IMR-90 (cell line): ENCODE data around the gene MALL. TPM values are rescaled to one million over a fixed set of nuclear protein-coding genes. Genes with fewer than 3 reads are reported as not detected.

ENCODE experiments used
- ATAC-seq: fragments of 200-7000 bp; cut with Tn5 transposase; 2 replicates; pipeline ENCODE4 v1.9.1; 2020; ENCODE audit warnings: low read depth, mild to moderate bottlenecking, moderate library complexity
- BruUV-seq: library from RNA; stranded (reverse); fragments of 400-500 nt; replicated peaks from 2 replicates; lab custom pipeline; 2021; lab: Mats Ljungman, UMichigan
- CTCF ChIA-PET: fragments of 300-600 bp; formaldehyde crosslinking; extraction: SDS; loops from one replicate; lab custom pipeline; 2021; ENCODE audit warnings: antibody characterized with exemption; lab: Yijun Ruan, JAX
- POLR2A ChIA-PET: fragments of 300-600 bp; sonication (Branson Sonifier 250); formaldehyde crosslinking; loops from one replicate; lab custom pipeline; 2022; ENCODE audit warnings: antibody characterized with exemption; ENCODE audit not compliant: unreplicated experiment; lab: Charles Lee
- DNase-seq: peaks from one replicate; pipeline ENCODE4 v3.0.0; 2013
- H2AFZ ChIP-seq: replicated peaks from 2 replicates; pipeline ENCODE3; 2013; ENCODE audit warnings: low read length, mild to moderate bottlenecking; ENCODE audit not compliant: poor library complexity
- H2AK5ac ChIP-seq: 2 replicates; pipeline ENCODE4 v1.6.1; 2013; ENCODE audit warnings: low read depth, low read length, inconsistent platforms
- H2AK9ac ChIP-seq: replicated peaks from 2 replicates; pipeline ENCODE3; 2013; ENCODE audit warnings: mild to moderate bottlenecking, low read depth, low read length, moderate library complexity; ENCODE audit not compliant: poor library complexity
- H2BK120ac ChIP-seq: 2 replicates; pipeline ENCODE4 v1.6.1; 2013; ENCODE audit warnings: low read depth, low read length, inconsistent platforms
- H2BK15ac ChIP-seq: 3 replicates; pipeline ENCODE4 v1.6.1; 2013; ENCODE audit warnings: low read depth, low read length, inconsistent platforms
- H2BK20ac ChIP-seq: 2 replicates; pipeline ENCODE4 v1.6.1; 2013; ENCODE audit warnings: low read depth, mild to moderate bottlenecking, inconsistent platforms, low read length, moderate library complexity
- H2BK5ac ChIP-seq: 2 replicates; pipeline ENCODE4 v1.6.1; 2013; ENCODE audit warnings: mild to moderate bottlenecking, low read depth, low read length, inconsistent platforms; ENCODE audit not compliant: poor library complexity, severe bottlenecking
- H3K14ac ChIP-seq: replicated peaks from 2 replicates; pipeline ENCODE4 v1.6.1; 2013; ENCODE audit warnings: low read depth, low read length, inconsistent platforms
- H3K18ac ChIP-seq: 2 replicates; pipeline ENCODE4 v1.6.1; 2013; ENCODE audit warnings: low read depth, low read length, control low read depth
- H3K23ac ChIP-seq: 2 replicates; pipeline ENCODE4 v1.6.1; 2013; ENCODE audit warnings: low read depth, low read length, inconsistent platforms
- H3K27ac ChIP-seq: 2 replicates; pipeline ENCODE4 v1.5.1; 2013; ENCODE audit warnings: mild to moderate bottlenecking, control low read depth, low read length; ENCODE audit not compliant: insufficient read depth
- H3K27me3 ChIP-seq: 2 replicates; pipeline ENCODE4 v1.6.1; 2013; ENCODE audit warnings: low read length; ENCODE audit not compliant: control insufficient read depth, insufficient read depth
- H3K36me3 ChIP-seq: 2 replicates; pipeline ENCODE4 v1.6.1; 2013; ENCODE audit warnings: low read length, mixed read lengths; ENCODE audit not compliant: control insufficient read depth, insufficient read depth
- H3K4ac ChIP-seq: 2 replicates; pipeline ENCODE4 v1.6.1; 2013; ENCODE audit warnings: low read depth, low read length, inconsistent platforms
- H3K4me1 ChIP-seq: 2 replicates; pipeline ENCODE4 v1.6.1; 2013; ENCODE audit warnings: low read length, mixed read lengths; ENCODE audit not compliant: control insufficient read depth, insufficient read depth
- H3K4me2 ChIP-seq: 2 replicates; pipeline ENCODE4 v1.6.1; 2013; ENCODE audit warnings: low read depth, mild to moderate bottlenecking, control low read depth, low read length, moderate library complexity
- H3K4me3 ChIP-seq: 2 replicates; pipeline ENCODE4 v1.5.1; 2013; ENCODE audit warnings: low read depth, mild to moderate bottlenecking, control low read depth, low read length, moderate library complexity; ENCODE audit not compliant: insufficient read depth
- H3K56ac ChIP-seq: 2 replicates; pipeline ENCODE4 v1.6.1; 2013; ENCODE audit warnings: low read length, inconsistent platforms; ENCODE audit not compliant: insufficient read depth; ENCODE audit errors: extremely low read depth
- H3K79me1 ChIP-seq, 2 experiments: 2 replicates each; pipeline ENCODE4 v1.6.1; 2013; ENCODE audit warnings: low read length in 2 of 2, inconsistent platforms in 1 of 2, low read depth in 1 of 2
- H3K9ac ChIP-seq: 2 replicates; pipeline ENCODE4 v1.6.1; 2013; ENCODE audit warnings: low read depth, low read length, control low read depth
- H3K9me1 ChIP-seq: 2 replicates; pipeline ENCODE4 v1.6.1; 2013; ENCODE audit warnings: low read length, inconsistent platforms; ENCODE audit not compliant: insufficient read depth
- H3K9me3 ChIP-seq: 2 replicates; pipeline ENCODE4 v1.6.1; 2013; ENCODE audit warnings: low read length; ENCODE audit not compliant: control insufficient read depth, insufficient read depth
- H4K20me1 ChIP-seq: 2 replicates; pipeline ENCODE4 v1.6.1; 2013; ENCODE audit warnings: low read length, inconsistent platforms; ENCODE audit not compliant: insufficient read depth
- H4K5ac ChIP-seq: 2 replicates; pipeline ENCODE4 v1.6.1; 2013; ENCODE audit warnings: mild to moderate bottlenecking, low read depth, low read length, control low read depth
- H4K8ac ChIP-seq, 2 experiments: 2 replicates each; pipeline ENCODE4 v1.6.1; 2013; ENCODE audit warnings: low read depth in 2 of 2, low read length in 2 of 2, control low read depth in 1 of 2, inconsistent platforms in 1 of 2
- H4K91ac ChIP-seq: 2 replicates; pipeline ENCODE4 v1.6.1; 2013; ENCODE audit warnings: low read depth, low read length, inconsistent platforms; ENCODE audit not compliant: insufficient read depth
- BHLHE40 ChIP-seq: fragments of 150-350 bp; IDR thresholded peaks from 2 replicates; pipeline ENCODE4 v1.6.1; 2016; ENCODE audit warnings: mild to moderate bottlenecking, low read depth, low read length
- CEBPB ChIP-seq: IDR thresholded peaks from 2 replicates; pipeline ENCODE4 v1.6.1; 2012; ENCODE audit warnings: low read depth, low read length, improper control_type of control experiment
- CHD1 ChIP-seq: IDR thresholded peaks from 2 replicates; pipeline ENCODE4 v1.6.1; 2012; ENCODE audit warnings: low read depth, low read length, improper control_type of control experiment
- CTCF ChIP-seq: conservative IDR thresholded peaks from 2 replicates; pipeline ENCODE4 v1.5.1; 2012; ENCODE audit warnings: mild to moderate bottlenecking, low read depth, low read length, improper control_type of control experiment
- ELK1 ChIP-seq: fragments of 150-350 bp; IDR thresholded peaks from 2 replicates; pipeline ENCODE4 v1.6.1; 2016; ENCODE audit warnings: low read depth, mild to moderate bottlenecking, low read length, moderate library complexity, borderline replicate concordance
- FOS ChIP-seq: fragments of 150-350 bp; IDR thresholded peaks from 2 replicates; pipeline ENCODE4 v1.6.1; 2016; ENCODE audit warnings: low read depth, low read length
- MAFK ChIP-seq: IDR thresholded peaks from 2 replicates; pipeline ENCODE4 v1.6.1; 2012; ENCODE audit warnings: low read depth, low read length, improper control_type of control experiment
- MAZ ChIP-seq: IDR thresholded peaks from 2 replicates; pipeline ENCODE4 v1.6.1; 2012; ENCODE audit warnings: low read depth, mild to moderate bottlenecking, low read length, improper control_type of control experiment, moderate library complexity, borderline replicate concordance
- MXI1 ChIP-seq: IDR thresholded peaks from 2 replicates; pipeline ENCODE4 v1.6.1; 2012; ENCODE audit warnings: low read depth, mild to moderate bottlenecking, low read length, moderate library complexity, borderline replicate concordance
- NFE2L2 ChIP-seq: fragments of 150-350 bp; IDR thresholded peaks from 2 replicates; pipeline ENCODE4 v1.6.1; 2016; ENCODE audit warnings: low read depth, mild to moderate bottlenecking, low read length
- POLR2A ChIP-seq: IDR thresholded peaks from 2 replicates; pipeline ENCODE4 v1.6.1; 2012; ENCODE audit warnings: mild to moderate bottlenecking, low read depth, low read length
- RAD21 ChIP-seq: IDR thresholded peaks from 2 replicates; pipeline ENCODE4 v1.6.1; 2012; ENCODE audit warnings: low read length, improper control_type of control experiment
- RCOR1 ChIP-seq: IDR thresholded peaks from 2 replicates; pipeline ENCODE4 v1.6.1; 2012; ENCODE audit warnings: mild to moderate bottlenecking, low read length, improper control_type of control experiment; ENCODE audit not compliant: insufficient replicate concordance
- RFX5 ChIP-seq: IDR thresholded peaks from 2 replicates; pipeline ENCODE4 v1.8.0; 2012; ENCODE audit warnings: low read depth, mild to moderate bottlenecking, low read length, moderate library complexity
- SMC3 ChIP-seq: fragments of 150-350 bp; IDR thresholded peaks from 2 replicates; pipeline ENCODE4 v1.6.1; 2016; ENCODE audit warnings: low read depth, mild to moderate bottlenecking, antibody characterized with exemption, low read length, moderate library complexity
- USF2 ChIP-seq: fragments of 150-350 bp; IDR thresholded peaks from 2 replicates; pipeline ENCODE4 v1.6.1; 2017; ENCODE audit warnings: mild to moderate bottlenecking, antibody characterized with exemption, low read length, low read depth
- WGBS, 2 experiments: methylation state at CpG; one replicate each; pipeline versions ENCODE4 v1.1.5 to v1.1.7; 2013; ENCODE audit warnings: missing lambda C conversion rate in 2 of 2; ENCODE audit not compliant: insufficient read length in 1 of 2; ENCODE audit errors: extremely low coverage in 2 of 2; 5-methylcytosine and 5-hydroxymethylcytosine counted together
- dilution Hi-C: fragments of 300-500 bp; cut with HindIII; formaldehyde crosslinking; loops from one replicate; pipeline ENCODE4 v1.14.3; 2018; ENCODE audit warnings: low sequenced_read_pairs; ENCODE audit not compliant: unreplicated experiment
- in situ Hi-C: fragments of 300-500 bp; cut with MboI; formaldehyde crosslinking; loops from 3 replicates; pipeline ENCODE4 v1.14.3; 2019; ENCODE audit warnings: low sequenced_read_pairs, inconsistent platforms, mixed read lengths
- intact Hi-C: fragments of 100-400 bp; cut with micrococcal nuclease; formaldehyde crosslinking; loops from 2 replicates; pipeline ENCODE4 v1.10.0; 2022
- polyA plus RNA-seq, 3 experiments: library from polyadenylated mRNA; depleted of rRNA; stranded (reverse); fragments of >200 nt; gene quantifications; 2 replicates each; pipeline ENCODE4 v1.2.3, GENCODE V29; 2012; ENCODE audit warnings: low replicate concordance in 1 of 3
- total RNA-seq: library from RNA; depleted of rRNA; stranded (reverse); fragments of >200 nt; gene quantifications from 2 replicates; pipeline ENCODE4 v1.2.3, GENCODE V29; 2012

The MALL gene
- total and polyA plus RNA-seq, 2 of the 4 experiments (the other 2 are of a cell fraction): 1.6 TPM

- Histone ChIP-seq H3K27me3 (no peaks in the 10 kb centered on the region), H2AFZ (no peak overlapping the region), H3K56ac (no peak overlapping the region), H2AK5ac (no peak overlapping the region), H3K4me1 (peaks cover 3% of the 10 kb centered on the region), H2BK5ac (no peak overlapping the region), H3K9me3 (no peaks in the 10 kb centered on the region), H3K9ac (no peak overlapping the region), H3K4me2 (no peak overlapping the region), H3K14ac (no peak overlapping the region), H4K20me1 (no peaks in the 10 kb centered on the region), H3K27ac (no peak overlapping the region), H3K79me1 (no peaks in the 10 kb centered on the region), H4K91ac (no peak overlapping the region), H4K5ac (no peak overlapping the region), H3K36me3 (no peaks in the 10 kb centered on the region), H3K4me3 (no peak overlapping the region), H3K23ac (no peak overlapping the region), H3K4ac (no peak overlapping the region), H2BK20ac (no peak overlapping the region), H2BK120ac (no peak overlapping the region), H3K18ac (no peak overlapping the region), H3K9me1 (peaks cover 3% of the 10 kb centered on the region), H2BK15ac (no peak overlapping the region), H2AK9ac (no peak overlapping the region), H4K8ac (no peak overlapping the region)
- TF ChIP-seq USF2 (no peak), CHD1 (no peak), BHLHE40 (no peak), RFX5 (no peak), MAFK (no peak), MXI1 (no peak), RAD21 (no peak), SMC3 (no peak), POLR2A (no peak), NFE2L2 (no peak), ELK1 (no peak), RCOR1 (no peak), FOS (no peak), CEBPB (no peak), CTCF (no peak), MAZ (no peak)
- no CpG with 5 or more reads among the region's 2 CpGs for WGBS, 2 experiments
- no TSS peak for BruUV-seq
- POLR2A ChIA-PET: no interaction called here
- DNase-seq (no peak), ATAC-seq (no peak)
- CTCF ChIA-PET: no interaction called here
- intact Hi-C loops (no loop called here), in situ Hi-C loops (no loop called here), dilution Hi-C loops (no loop called here)
Measured at GRCh38 chr2:110146945-110147332, 31.3 kb upstream of the MALL start.
